PC-9 (cell line): Measurements from ENCODE around the gene ACOXL. TPM values are rescaled to one million over a fixed set of nuclear protein-coding genes. Genes with fewer than 3 reads are reported as not detected.

ENCODE experiments used
- BruUV-seq: library from RNA; stranded (reverse); fragments of 400-500 nt; replicated peaks from 2 replicates; lab custom pipeline; 2021; lab: Mats Ljungman, UMichigan
- CTCF ChIA-PET: fragments of 300-600 bp; sonication (Branson Sonifier 250); formaldehyde crosslinking; loops from one replicate; lab custom pipeline; 2022; ENCODE audit warnings: antibody characterized with exemption; lab: Charles Lee
- POLR2A ChIA-PET: fragments of 300-600 bp; sonication (Branson Sonifier 250); formaldehyde crosslinking; loops from one replicate; lab custom pipeline; 2022; ENCODE audit warnings: antibody characterized with exemption; ENCODE audit not compliant: unreplicated experiment; lab: Charles Lee
- DNase-seq, 2 experiments: peaks; one replicate each; pipeline versions ENCODE4 v3.0.0 to v3.0.0-alpha.2; 2015 to 2022; ENCODE audit warnings: mixed read lengths in 1 of 2
- H2AFZ ChIP-seq: fragments of 200-600 bp; sonication (generic); 2 replicates; pipeline ENCODE4 v1.8.1; 2017; ENCODE audit warnings: antibody characterized with exemption
- H3F3A ChIP-seq: fragments of 200-600 bp; sonication (generic); 2 replicates; pipeline ENCODE4 v1.8.1; 2017; ENCODE audit warnings: antibody characterized with exemption, mild to moderate bottlenecking, low read depth; ENCODE audit not compliant: insufficient read depth
- H3K27ac ChIP-seq: fragments of 200-600 bp; sonication (generic); 2 replicates; pipeline ENCODE4 v1.6.1; 2016; ENCODE audit warnings: mixed run types
- H3K27me3 ChIP-seq: fragments of 200-600 bp; sonication (generic); 2 replicates; pipeline ENCODE4 v1.6.1; 2016; ENCODE audit warnings: low read depth, mixed run types; ENCODE audit not compliant: insufficient read depth
- H3K36me3 ChIP-seq: fragments of 200-600 bp; sonication (generic); 2 replicates; pipeline ENCODE4 v1.6.1; 2016; ENCODE audit warnings: low read depth, mixed run types
- H3K4me1 ChIP-seq: fragments of 200-600 bp; sonication (generic); replicated peaks from 2 replicates; pipeline ENCODE4 v1.6.1; 2016; ENCODE audit warnings: mixed run types; ENCODE audit not compliant: insufficient read depth
- H3K4me2 ChIP-seq: fragments of 200-600 bp; sonication (generic); 2 replicates; pipeline ENCODE4 v1.6.1; 2017; ENCODE audit warnings: mixed run types
- H3K4me3 ChIP-seq: fragments of 200-600 bp; sonication (generic); 2 replicates; pipeline ENCODE4 v1.6.1; 2016; ENCODE audit warnings: mixed run types
- H3K79me2 ChIP-seq: fragments of 200-600 bp; sonication (generic); 2 replicates; pipeline ENCODE4 v1.6.1; 2017; ENCODE audit warnings: low read depth, mixed run types
- H3K9me2 ChIP-seq: fragments of 200-600 bp; sonication (generic); 2 replicates; pipeline ENCODE4 v1.8.1; 2017; ENCODE audit warnings: mild to moderate bottlenecking; ENCODE audit not compliant: insufficient read depth
- H3K9me3 ChIP-seq: fragments of 200-600 bp; sonication (generic); 2 replicates; pipeline ENCODE4 v1.8.1; 2016; ENCODE audit warnings: low read depth; ENCODE audit not compliant: insufficient read depth
- H4K20me1 ChIP-seq: fragments of 200-600 bp; sonication (generic); 2 replicates; pipeline ENCODE4 v1.8.1; 2017; ENCODE audit not compliant: insufficient read depth
- EZH2 ChIP-seq: fragments of 200-600 bp; sonication (generic); IDR thresholded peaks from 2 replicates; pipeline ENCODE4 v1.8.0; 2017; ENCODE audit warnings: antibody characterized with exemption, low read depth
- intact Hi-C: fragments of 100-400 bp; cut with micrococcal nuclease; formaldehyde crosslinking; loops from one replicate; pipeline ENCODE4 v1.10.0; 2022; ENCODE audit not compliant: unreplicated experiment
- total RNA-seq: library from RNA; stranded (reverse); gene quantifications from 2 replicates; pipeline ENCODE4 v1.2.3, GENCODE V29; 2021
- TF ChIP-seq, protein P1 (sequence below): fragments of 200-600 bp; sonication (generic); conservative IDR thresholded peaks from 2 replicates; pipeline ENCODE4 v1.6.1; 2017; ENCODE audit warnings: mixed run types, antibody characterized with exemption, mild to moderate bottlenecking, moderate library complexity

ACOXL gene
- total RNA-seq, 1 experiment from 2014 or later: 10.7 TPM

DNA sequence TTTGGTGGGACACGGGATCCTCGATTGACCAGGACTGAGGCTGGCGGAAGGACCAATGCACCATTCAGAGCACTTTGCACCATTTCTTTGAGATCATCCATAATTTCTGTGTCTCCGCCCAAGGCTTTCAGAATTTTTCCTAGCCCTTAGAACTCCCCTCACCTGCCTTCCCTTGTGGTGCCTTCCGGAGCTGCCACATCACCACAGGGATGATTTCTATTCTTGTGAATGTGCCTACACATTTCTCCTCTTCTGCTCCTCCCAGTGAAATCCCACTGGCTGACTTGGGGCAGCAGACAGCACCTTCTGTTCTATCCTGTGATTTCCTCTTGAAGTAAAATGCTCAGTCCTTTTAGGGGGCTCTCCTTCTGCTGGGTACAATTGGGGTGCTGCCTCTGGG is 11.2 kb downstream of the ACOXL start:
- Histone ChIP-seq H3K9me3 (no peaks in the 10 kb centered on the region), H3K27me3 (no peaks in the 10 kb centered on the region), H3K27ac (no peak overlapping the region), H3K4me1 (peaks cover 75% of the 10 kb centered on the region), H3K9me2 (no peaks in the 10 kb centered on the region), H3K36me3 (no peaks in the 10 kb centered on the region), H3F3A (peaks cover 20% of the 10 kb centered on the region), H3K79me2 (peaks cover 54% of the 10 kb centered on the region), H3K4me3 (no peak overlapping the region), H2AFZ (no peak overlapping the region), H4K20me1 (no peaks in the 10 kb centered on the region), H3K4me2 (no peak overlapping the region)
- no peak for DNase-seq
- intact Hi-C loops: loop anchor here (5.0 to 10.0 kb wide), 2 partner anchors 56 to 961 kb away; no protein-coding TSS in a partner anchor
- CTCF ChIA-PET: no interaction called here
- POLR2A ChIA-PET: no interaction called here
- TF ChIP-seq, protein P1, sequence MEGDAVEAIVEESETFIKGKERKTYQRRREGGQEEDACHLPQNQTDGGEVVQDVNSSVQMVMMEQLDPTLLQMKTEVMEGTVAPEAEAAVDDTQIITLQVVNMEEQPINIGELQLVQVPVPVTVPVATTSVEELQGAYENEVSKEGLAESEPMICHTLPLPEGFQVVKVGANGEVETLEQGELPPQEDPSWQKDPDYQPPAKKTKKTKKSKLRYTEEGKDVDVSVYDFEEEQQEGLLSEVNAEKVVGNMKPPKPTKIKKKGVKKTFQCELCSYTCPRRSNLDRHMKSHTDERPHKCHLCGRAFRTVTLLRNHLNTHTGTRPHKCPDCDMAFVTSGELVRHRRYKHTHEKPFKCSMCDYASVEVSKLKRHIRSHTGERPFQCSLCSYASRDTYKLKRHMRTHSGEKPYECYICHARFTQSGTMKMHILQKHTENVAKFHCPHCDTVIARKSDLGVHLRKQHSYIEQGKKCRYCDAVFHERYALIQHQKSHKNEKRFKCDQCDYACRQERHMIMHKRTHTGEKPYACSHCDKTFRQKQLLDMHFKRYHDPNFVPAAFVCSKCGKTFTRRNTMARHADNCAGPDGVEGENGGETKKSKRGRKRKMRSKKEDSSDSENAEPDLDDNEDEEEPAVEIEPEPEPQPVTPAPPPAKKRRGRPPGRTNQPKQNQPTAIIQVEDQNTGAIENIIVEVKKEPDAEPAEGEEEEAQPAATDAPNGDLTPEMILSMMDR: no peak
- TF ChIP-seq EZH2: no peak
- BruUV-seq: no TSS peak

DNA sequence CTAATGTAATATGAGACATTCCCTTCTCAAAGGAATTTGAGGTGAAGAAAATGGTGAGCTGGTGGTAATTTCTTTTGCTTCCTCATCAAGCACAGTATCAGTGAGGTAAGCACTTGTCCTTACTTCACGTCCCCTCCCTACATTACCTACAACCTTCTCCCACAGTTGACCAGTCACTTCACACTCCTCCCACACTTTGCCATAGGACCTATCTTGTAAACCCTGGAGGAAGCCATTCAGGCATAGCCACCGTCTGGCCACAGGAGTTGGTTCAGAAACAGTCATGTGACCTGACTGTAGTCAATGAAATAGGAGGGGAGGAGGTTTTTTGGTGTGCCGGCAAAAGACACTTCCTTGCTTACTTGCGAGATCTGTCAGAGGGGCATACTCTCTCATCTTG is 12.1 kb downstream of the ACOXL start:
- DNase-seq: peak in 1 of 2 experiments; percentile 64
- Histone ChIP-seq H3F3A (peaks cover 20% of the 10 kb centered on the region), H3K27ac (no peak overlapping the region), H3K4me3 (no peak overlapping the region), H3K4me1 (peaks cover 78% of the 10 kb centered on the region), H2AFZ (no peak overlapping the region), H3K9me2 (no peaks in the 10 kb centered on the region), H3K36me3 (no peaks in the 10 kb centered on the region), H3K79me2 (peaks cover 54% of the 10 kb centered on the region), H4K20me1 (no peaks in the 10 kb centered on the region), H3K4me2 (no peak overlapping the region), H3K9me3 (no peaks in the 10 kb centered on the region), H3K27me3 (no peaks in the 10 kb centered on the region)
- no TSS peak for BruUV-seq
- TF ChIP-seq EZH2: no peak
- TF ChIP-seq, protein P1: no peak
- POLR2A ChIA-PET: no interaction called here
- intact Hi-C loops: loop anchor here (5.0 to 10.0 kb wide), 2 partner anchors 57 to 960 kb away; no protein-coding TSS in a partner anchor
- CTCF ChIA-PET: no interaction called here

DNA sequence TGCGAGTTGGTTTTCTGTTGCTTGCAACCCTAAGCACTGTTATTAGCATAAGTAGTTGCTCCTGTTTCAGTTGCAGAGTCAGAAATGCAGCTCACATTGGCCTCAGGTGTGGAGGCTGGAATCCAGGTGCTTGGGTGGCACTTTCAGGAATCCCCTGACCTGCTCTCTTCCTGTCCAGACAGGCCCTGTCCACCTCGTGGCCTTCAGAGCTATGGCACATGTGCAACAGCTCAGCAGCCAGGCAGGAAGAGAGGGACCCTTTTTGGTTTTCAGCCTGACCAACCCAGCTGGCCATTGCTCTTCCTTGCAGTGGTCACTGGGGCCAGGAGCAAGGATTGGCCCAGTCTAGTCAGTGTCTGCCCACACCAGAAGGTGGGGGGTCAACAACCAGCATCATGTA is 12.7 kb downstream of the ACOXL start:
- BruUV-seq: no TSS peak
- H2AFZ ChIP-seq: no peak overlapping the region
- CTCF ChIA-PET: no interaction called here

More for the DNA sequence above, 12.7 kb downstream of the ACOXL start:
- intact Hi-C loops: loop anchor here (10.0 kb wide), 1 partner anchor 960 kb away; no protein-coding TSS in a partner anchor
- Histone ChIP-seq H3K4me3 (no peak overlapping the region), H3K27me3 (no peaks in the 10 kb centered on the region), H3K27ac (no peak overlapping the region), H3K9me2 (no peaks in the 10 kb centered on the region), H3F3A (peaks cover 18% of the 10 kb centered on the region), H3K9me3 (no peaks in the 10 kb centered on the region), H3K4me1 (peaks cover 73% of the 10 kb centered on the region), H3K36me3 (no peaks in the 10 kb centered on the region), H4K20me1 (no peaks in the 10 kb centered on the region), H3K79me2 (peaks cover 54% of the 10 kb centered on the region), H3K4me2 (no peak overlapping the region)
- DNase-seq: no peak
- TF ChIP-seq EZH2: no peak
- TF ChIP-seq, protein P1: no peak
- POLR2A ChIA-PET: no interaction called here
